Effector CD8-positive, alpha-beta T cell (primary cell): ENCODE results near the gene MAML3.

Experiments
- DNase-seq: peaks from one replicate; lab custom pipeline; 2025; lab: John Stamatoyannopoulos, UW

Gene MAML3

GRCh38 chr4:140003876-140004548 is 150.0 kb downstream of the MAML3 start:
- no peak for DNase-seq

DNA sequence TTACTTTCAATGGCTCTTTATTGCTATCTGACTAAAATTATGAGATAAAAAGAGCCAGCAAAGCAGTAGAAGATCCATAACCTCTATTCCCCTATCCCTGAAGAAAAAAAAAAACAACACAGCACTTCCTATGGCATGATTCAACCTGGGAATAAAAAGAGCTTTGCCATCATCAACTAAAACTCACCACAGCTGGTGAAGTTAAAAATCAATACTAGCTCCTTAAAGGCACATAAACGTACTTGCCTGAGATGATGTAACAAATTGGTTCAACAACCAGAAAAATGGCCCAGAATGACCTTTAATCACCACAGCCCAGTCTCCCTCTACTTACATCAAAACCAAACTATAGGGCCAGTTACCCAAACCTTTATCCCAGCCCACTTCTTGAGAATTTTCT is 153.8 kb downstream of the MAML3 start:
- DNase-seq, result no peak

- DNase-seq, result no peak
Observed at GRCh38 chr4:139988863-139989765, 164.9 kb downstream of the MAML3 start.

GRCh38 chr4:139987502-139987850 is 166.5 kb downstream of the MAML3 start:
- DNase-seq, result no peak

GRCh38 chr4:139986689-139987501 is 167.1 kb downstream of the MAML3 start:
- DNase-seq, result no peak

GRCh38 chr4:139986106-139986505 is 167.9 kb downstream of the MAML3 start:
- DNase-seq, result no peak

- DNase-seq, result no peak
Observed at GRCh38 chr4:139985401-139985800, 168.6 kb downstream of the MAML3 start.

DNA sequence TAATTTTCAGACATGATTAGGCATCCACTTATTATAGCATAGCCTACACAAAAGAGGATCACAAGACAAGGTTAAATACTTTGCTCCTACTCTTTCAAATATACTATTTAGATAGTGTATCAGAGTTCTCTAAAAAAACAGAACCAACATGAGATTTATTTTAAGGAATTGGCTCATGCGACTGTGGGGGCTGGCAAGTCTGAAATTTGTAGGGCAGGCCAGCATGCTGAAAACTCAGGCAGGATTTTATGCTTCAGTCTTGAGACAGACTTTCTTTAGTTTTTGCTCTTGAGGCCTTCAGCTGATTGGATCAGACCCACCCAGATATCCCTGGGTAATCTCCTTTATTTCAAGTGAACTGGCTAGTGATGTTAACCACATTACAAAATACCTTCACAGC is 169.5 kb downstream of the MAML3 start:
- no peak for DNase-seq

DNA sequence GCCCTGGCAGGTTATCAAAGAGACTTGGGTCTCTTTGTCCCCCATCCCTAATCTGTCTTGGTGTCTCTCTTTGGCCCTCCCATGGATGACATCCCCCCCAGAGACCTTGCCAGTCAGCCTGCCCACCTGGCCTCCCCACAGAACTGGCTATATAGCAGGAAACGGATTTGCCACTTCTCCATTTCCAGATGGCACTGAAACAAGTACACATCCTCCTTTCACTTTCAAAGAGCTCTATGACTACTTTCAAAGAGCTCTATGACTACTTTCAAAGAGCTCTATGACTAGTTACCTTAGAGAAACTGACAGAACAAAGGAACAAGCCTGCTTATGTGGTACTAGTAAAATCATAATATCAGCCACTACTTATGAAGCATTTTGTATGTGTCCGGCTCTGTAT is 175.3 kb downstream of the MAML3 start:
- DNase-seq, result no peak

- DNase-seq, result no peak
Observed at GRCh38 chr4:139977838-139978609, 176.0 kb downstream of the MAML3 start.

DNA sequence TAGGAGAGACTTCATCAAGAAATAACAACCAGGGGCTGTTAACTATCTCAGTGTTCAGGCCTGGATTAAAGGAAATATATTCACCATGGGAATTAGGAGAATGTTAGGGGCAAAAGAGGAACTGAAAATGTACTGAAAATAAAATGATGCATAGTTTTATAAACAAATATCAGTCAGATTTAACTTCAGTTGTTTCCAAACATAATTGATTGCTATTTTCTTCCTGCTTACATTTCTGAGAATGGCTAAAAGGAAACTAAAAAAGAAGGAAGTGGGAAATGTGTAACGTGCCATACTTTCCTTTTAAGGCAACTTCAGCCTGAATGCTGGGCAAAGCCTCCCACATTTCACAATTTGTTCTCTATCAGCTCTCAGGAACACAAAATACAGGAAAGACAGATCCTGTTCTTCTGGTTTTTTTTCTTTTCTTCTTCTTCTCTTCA is 178.1 kb downstream of the MAML3 start:
- no peak for DNase-seq

- no peak for DNase-seq
Observed at GRCh38 chr4:139973616-139974015, 180.4 kb downstream of the MAML3 start.

DNA sequence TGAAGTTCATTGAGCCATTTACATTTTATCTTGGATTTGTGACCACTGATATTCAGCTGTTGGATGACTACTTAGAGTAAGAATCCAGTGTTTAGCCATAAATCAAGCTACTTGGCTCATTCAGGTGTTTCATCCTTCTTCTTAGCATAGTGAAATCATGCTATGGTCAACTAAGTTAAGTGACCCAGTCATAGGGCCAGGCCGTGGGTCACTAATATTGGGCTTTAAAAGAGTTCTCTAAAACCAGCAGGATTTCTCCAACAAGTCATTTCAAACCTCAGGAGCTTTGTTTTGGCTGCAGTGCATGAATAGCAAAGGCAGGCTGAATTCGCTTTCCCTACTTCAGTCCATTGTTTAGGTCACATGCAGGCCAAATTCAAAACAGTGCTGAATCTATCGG is 181.0 kb downstream of the MAML3 start:
- no peak for DNase-seq

DNA sequence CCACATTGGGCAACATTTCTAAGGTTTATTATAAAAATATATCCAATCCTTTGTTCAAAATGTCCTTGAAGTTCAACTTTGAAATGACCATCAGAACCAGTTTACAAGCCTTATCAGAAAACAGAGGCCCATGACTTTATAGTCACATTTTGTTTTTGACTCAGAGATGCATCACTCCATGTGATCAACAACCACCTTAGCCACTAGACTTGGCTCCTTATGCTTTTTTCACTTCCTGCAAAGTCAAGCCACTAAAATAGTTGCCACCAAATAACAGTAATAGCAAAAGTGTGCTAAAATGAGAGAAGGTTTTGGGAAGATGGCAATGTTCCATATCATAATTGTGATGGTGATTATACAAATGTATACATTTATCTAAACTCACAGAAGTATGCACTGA is 181.7 kb downstream of the MAML3 start:
- no peak for DNase-seq

GRCh38 chr4:139971111-139971510 is 182.9 kb downstream of the MAML3 start:
- DNase-seq, result no peak

DNA sequence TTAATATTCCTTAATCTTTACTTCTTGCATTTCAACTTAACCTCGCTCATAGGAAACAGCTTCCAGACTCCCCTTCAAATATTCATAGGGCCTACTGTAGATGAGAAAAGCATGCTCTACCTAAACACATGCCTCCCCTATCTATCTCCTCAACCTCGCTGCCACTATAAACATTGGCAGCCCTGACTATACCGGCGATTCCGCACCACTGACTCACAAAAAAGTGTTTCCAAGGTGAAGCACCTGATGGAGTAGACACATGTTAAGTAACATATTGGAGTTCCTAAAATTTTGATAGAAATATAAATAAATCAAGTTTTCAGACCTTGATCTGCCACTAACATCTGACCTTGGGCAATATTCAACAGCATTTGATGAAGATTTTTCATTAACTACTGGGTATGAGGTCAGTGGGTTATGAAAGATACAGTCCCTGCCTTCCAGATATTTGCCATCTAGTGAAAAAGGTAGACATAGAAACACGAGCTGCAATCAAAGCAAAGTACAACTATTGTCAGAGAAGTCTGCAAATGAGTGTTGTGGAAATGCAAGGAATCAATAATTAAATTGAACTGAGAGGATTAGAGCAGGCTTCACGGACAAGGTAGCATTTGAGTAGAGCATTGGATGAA is 184.2 kb downstream of the MAML3 start:
- no peak for DNase-seq

DNA sequence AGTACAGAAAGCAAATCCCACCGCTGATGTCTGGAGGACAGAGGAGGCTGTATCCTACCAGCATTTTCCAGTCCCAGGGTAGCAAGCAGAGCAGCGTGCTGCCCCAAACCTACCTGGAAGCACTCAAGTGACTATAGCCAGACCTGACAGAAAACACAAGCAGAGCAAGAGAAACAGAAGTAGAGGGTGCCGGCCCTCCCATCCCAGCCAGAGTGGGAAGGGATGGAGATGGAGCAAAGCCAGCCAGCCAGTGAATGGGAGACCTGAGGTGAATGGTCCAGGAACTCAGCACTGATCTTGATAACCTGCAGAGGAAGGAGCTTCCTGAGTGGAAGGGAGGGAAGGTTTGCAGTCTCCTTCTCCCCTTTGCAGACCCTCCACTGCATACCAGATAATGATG is 185.2 kb downstream of the MAML3 start:
- DNase-seq, result no peak

DNA sequence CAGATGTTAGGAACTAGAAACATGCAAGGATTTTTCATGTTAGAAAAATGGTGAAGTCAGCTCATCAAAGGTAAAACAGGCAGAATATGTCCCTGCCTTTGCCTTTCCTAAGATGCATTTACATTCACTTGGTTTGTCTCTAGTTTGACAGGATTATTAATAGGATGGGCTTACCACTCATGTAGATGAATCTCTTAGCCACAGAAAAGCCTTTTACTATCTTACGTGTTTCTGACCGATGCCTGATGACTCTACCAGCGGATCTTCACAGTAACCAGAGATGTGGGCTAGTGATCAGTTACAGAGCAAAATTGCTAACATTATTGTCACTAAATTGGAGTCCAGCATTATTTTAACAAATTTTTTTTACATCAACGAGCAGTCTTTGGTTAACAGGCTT is 187.6 kb downstream of the MAML3 start:
- no peak for DNase-seq

- no peak for DNase-seq
Observed at GRCh38 chr4:139965789-139966188, 188.2 kb downstream of the MAML3 start.

- DNase-seq, result no peak
Observed at GRCh38 chr4:139963708-139964107, 190.3 kb downstream of the MAML3 start.

GRCh38 chr4:139962130-139962684 is 191.8 kb downstream of the MAML3 start:
- no peak for DNase-seq
